GM18907 (cell line): ENCODE measurements around the gene ZNHIT2.
"Not testable (repeated sequence)": the region's sequence is repeated elsewhere in the genome, so short reads cannot be mapped to it uniquely, and the experiment has no call there.

Experiments
- ATAC-seq: cut with Tn5 transposase; IDR thresholded peaks from one replicate; pipeline ENCODE4 v1.9.1; 2021; ENCODE audit warnings: mild to moderate bottlenecking, moderate library complexity; ENCODE audit not compliant: unreplicated experiment

Gene ZNHIT2

GRCh38 chr11:65120831-65121230, 3.3 kb upstream of the ZNHIT2 start:
- no peak for ATAC-seq

DNA sequence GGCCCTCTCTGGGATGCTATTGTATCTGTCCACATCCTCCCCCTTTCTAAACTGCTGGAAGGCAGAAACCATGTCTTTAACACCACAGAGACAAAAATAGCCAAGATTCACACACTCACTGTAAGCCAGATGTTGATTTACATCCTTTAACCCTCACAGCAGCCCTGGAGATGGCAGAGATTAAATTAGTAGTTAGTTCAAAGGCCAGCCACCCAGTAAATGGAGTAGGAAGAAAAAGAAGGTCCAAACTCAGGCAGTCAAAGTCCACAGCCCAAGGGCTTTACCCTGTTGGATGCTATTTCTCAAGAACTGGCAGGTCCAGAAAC, 2.1 kb upstream of the ZNHIT2 start:
- ATAC-seq: no peak

GRCh38 chr11:65118891-65119669, 1.6 kb upstream of the ZNHIT2 start:
- not testable (repeated sequence) for ATAC-seq

- ATAC-seq: no peak
Measured at GRCh38 chr11:65118097-65118837, 766 bp upstream of the ZNHIT2 start.

DNA sequence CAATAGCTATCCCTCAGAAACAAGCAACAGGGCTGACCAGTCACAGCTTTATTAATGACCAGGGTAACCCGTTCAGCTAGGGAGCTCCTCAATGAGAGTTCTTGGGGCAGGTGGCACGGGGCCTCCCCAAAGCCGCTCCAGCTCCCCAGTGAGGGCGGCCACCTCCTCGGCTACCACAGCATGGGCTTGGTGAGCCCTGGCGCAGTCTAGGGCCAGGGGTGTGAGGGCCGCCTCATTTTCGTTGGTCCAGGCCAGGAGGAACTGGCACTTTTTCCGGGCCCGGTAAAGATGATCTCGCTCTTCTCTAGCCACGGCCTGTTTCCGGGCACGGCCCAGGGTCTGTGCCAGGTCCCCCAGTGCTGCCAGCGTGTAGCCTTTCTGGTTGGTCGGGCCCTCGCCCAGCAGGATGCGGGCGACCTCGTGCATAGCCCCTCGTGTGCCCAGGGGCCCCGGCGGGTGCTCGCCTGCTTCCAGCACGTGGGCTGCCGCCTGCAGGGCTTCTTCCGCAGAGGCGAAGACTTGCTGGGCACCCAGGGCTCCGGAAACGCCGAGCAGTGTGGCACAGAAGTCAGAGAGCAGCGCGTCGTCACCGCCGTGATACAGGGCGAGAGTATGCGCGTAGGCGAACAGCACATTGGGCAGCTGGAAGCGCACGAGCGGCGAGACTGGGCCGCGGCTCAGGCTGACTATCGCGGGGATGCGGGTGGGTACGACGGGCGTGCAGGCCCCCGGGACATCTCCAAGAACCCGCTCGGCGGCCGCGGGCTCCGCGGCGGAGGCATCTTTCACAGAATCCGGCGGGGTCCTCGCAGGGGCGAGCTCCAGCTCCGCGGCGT, 913 bp downstream of the ZNHIT2 start:
- ATAC-seq: peak; percentile 8

GRCh38 chr11:65115361-65116082, 2.0 kb downstream of the ZNHIT2 start:
- no peak for ATAC-seq

DNA sequence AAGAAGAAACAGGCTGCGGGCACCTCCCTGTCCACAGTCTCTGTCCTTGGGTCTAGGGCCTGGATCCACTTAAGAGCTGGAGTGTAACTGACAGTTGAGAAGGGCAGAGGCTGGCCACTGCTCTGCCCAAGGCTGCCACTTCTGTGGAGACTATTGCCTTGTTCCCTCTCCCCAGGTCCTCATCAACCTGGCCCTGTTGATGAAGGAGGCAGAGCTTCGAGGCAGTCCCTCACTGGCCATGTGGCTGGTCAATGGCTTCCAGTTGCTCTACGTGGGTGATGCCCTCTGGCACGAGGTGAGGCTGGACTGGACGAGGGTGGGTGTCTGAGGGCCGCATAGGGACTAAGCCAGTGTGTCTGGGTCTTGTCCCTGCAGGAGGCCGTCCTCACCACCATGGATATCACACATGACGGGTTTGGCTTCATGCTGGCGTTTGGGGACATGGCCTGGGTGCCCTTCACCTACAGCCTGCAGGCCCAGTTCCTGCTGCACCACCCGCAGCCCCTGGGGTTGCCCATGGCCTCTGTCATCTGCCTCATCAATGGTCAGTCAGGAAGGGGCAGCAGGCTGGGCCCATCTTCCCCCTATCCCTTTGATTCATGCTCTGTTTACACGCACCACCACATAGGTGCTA, 2.8 kb downstream of the ZNHIT2 start:
- no peak for ATAC-seq

GRCh38 chr11:65113839-65114238, 3.7 kb downstream of the ZNHIT2 start:
- no peak for ATAC-seq

DNA sequence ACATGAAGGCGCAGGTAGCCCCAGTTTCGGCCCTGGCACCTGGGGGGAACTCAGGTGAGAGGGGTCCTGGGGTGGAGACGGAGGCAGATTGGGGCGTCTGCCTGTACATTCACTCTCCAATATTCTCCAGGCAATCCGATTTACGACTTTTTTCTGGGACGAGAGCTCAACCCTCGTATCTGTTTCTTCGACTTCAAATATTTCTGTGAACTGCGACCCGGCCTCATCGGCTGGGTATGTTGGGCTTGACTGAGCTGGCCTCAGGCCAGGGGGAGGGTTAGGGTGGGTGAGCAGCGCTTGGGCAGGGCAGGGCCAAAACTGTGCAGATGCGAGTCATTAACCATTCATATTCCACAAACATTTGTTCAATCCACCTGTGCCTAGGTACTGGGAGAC, 4.1 kb downstream of the ZNHIT2 start:
- no peak for ATAC-seq

GRCh38 chr11:65112546-65113360, 4.7 kb downstream of the ZNHIT2 start:
- no peak for ATAC-seq

GRCh38 chr11:65111744-65112545, 5.6 kb downstream of the ZNHIT2 start, which contains the start of gene TM7SF2:
TM7SF2 (plus strand) TSS chr11:65111872; CDS start chr11:65112016, 144 bp downstream.
- ATAC-seq: peak; percentile 48

- no peak for ATAC-seq
Measured at GRCh38 chr11:65111159-65111743, 6.2 kb downstream of the ZNHIT2 start.

DNA sequence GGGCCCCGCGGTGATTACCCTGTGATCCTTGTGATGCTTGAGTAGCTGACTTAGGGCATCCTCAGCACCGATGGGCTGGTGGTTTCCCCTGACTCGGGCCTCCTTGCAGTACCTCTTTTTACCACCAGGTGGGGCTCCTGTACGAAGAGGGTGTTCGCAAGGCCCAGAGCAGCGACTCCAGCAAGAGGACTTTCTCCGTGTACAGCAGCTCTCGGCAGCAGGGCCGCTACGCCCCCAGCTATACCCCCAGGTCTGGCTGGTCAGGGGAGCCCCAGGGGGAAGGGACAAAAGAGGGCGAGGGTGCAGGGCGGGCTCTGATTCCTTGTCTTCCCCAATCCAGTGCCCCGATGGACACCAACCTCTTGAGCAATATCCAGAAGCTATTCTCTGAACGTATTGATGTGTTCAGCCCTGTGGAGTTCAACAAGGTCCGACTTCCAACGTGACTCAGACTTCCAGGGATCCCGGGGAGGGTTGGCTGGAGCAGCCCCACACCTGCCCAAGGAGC, 7.1 kb downstream of the ZNHIT2 start:
- ATAC-seq: peak; percentile 35

DNA sequence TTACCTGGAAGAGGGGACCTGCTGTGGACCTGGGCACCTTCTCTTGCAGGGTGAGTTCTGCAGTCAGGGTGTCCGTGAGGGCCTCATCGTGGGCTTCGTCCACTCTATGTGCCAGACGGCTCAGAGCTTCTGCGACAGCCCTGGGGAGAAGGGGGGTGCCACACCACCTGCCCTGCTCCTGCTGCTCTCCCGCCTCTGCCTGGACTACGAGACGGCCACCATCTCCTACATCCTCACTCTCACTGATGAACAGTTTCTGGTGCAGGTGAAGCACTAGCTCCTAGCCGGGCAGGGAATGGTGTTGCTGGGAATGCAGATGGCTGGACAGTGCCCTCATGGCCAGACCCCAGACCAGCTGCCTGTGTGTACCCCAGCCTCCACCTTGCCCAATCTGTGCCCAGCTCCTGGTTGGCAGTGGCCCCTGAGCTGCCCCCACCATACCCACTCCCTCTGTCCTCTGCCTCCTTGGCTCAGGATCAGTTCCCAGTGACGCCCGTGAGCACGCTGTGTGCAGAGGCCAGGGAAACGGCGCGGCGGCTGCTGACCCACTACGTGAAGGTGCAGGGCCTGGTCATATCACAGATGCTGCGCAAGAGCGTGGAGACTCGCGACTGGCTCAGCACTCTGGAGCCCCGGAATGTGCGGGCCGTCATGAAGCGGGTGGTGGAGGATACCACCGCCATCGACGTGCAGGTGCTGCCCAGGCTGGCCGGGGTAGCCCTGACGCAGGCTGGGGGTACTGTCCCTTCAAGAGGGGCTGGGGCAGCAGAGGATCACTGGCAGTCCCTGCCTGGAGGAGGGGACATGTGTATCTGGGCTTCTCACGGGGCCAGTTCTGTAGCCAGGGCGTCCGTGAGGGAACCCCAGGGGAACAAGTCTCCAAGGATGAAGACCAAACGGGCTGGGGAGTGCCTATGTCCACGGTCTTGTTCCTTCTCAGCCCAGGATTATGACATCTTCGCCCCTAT, 8.0 kb downstream of the ZNHIT2 start:
- ATAC-seq: no peak

DNA sequence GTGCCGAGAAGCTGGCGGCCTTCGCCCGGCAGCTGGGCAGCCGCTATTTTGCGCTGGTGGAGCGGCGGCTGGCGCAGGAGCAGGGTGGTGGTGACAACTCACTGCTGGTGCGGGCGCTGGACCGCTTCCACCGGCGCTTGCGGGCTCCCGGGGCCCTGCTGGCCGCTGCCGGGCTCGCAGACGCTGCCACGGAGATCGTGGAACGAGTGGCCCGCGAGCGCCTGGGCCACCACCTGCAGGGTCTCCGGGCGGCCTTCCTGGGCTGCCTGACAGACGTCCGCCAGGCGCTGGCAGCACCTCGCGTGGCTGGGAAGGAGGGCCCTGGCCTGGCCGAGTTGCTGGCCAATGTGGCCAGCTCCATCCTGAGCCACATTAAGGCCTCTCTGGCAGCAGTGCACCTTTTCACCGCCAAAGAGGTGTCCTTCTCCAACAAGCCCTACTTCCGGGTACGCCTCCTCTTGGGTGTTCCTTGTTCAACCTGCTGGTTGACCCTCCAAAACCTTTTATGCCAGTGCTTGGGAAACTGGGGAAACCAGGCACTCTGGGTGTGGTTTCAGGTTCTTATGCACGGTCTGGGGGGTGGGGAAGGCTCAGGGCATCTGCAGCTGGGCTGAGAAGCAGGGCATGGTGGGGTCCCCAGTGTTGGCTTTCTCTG, 8.9 kb downstream of the ZNHIT2 start:
- no peak for ATAC-seq

- no peak for ATAC-seq
Measured at GRCh38 chr11:65107751-65108468, 9.6 kb downstream of the ZNHIT2 start.
